Measurements from ENCODE around the gene NDUFB3. TPM values are rescaled to one million over a fixed set of nuclear protein-coding genes. Genes with fewer than 3 reads are reported as not detected.

The NDUFB3 gene
- total RNA-seq, 1 donor from 2014 or later, result 87.7 TPM

DNA sequence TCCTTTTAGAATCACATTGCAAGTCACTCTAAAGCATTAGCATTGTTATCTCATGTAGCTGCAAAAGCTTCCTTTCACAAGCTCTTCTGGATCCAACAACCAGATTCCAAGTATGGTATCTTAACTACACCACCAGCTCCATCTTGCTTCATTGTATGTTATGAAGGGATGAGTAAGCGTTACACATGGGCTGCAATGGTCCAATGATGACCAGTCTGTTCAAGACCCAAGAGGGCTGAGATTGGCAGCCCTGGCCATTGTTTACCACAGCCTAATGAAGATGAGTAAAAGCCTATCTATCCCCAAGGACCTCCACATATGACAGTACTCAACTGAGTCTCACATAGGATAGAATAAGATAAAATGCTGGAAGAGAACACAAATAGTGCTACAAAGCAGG lies 50.5 kb downstream of the NDUFB3 start:
- no peaks in the 10 kb centered on the region for H3K36me3 ChIP-seq (ENCODE audit: control insufficient read depth in 3 of 3, insufficient read depth in 3 of 3, low read length in 3 of 3)
- H3K4me3 ChIP-seq (ENCODE audit: low read length in 3 of 3), result peak overlapping the region; percentile 14 to 49 (median 28)
- no peaks in the 10 kb centered on the region for H3K27me3 ChIP-seq (ENCODE audit: control insufficient read depth in 3 of 3, insufficient read depth in 3 of 3, low read length in 3 of 3)
- no peak overlapping the region for H3K9ac ChIP-seq (ENCODE audit: low read depth in 1 of 3, low read length in 3 of 3)
- H3K4me1 ChIP-seq (ENCODE audit: control insufficient read depth in 3 of 3, insufficient read depth in 3 of 3, low read length in 3 of 3), result peaks cover 60 to 75% (median 68%) of the 10 kb centered on the region in 3 donors
- H3K9me3 ChIP-seq (ENCODE audit: control insufficient read depth in 3 of 3, low read length in 3 of 3), result no peaks in the 10 kb centered on the region
- peak overlapping the region; percentile 98 for H3K27ac ChIP-seq (ENCODE audit: low read depth, low read length)

- peaks cover 0 to 3% (median 2%) of the 10 kb centered on the region in 3 donors for H3K36me3 ChIP-seq (ENCODE audit: control insufficient read depth in 3 of 3, insufficient read depth in 3 of 3, low read length in 3 of 3)
- peak overlapping the region in 2 of 3 donors; percentile 13 to 59 for H3K4me3 ChIP-seq (ENCODE audit: low read length in 3 of 3)
- no peaks in the 10 kb centered on the region for H3K9me3 ChIP-seq (ENCODE audit: control insufficient read depth in 3 of 3, low read length in 3 of 3)
- H3K27me3 ChIP-seq (ENCODE audit: control insufficient read depth in 3 of 3, insufficient read depth in 3 of 3, low read length in 3 of 3), result no peaks in the 10 kb centered on the region
- H3K9ac ChIP-seq (ENCODE audit: low read depth in 1 of 3, low read length in 3 of 3), result peak overlapping the region; percentile 34 to 66 (median 55)
- peaks cover 79 to 86% (median 84%) of the 10 kb centered on the region in 3 donors for H3K4me1 ChIP-seq (ENCODE audit: control insufficient read depth in 3 of 3, insufficient read depth in 3 of 3, low read length in 3 of 3)
- peak overlapping the region; percentile 98 for H3K27ac ChIP-seq (ENCODE audit: low read depth, low read length)
Measured at GRCh38 chr2:201126308-201127151, 54.7 kb downstream of the NDUFB3 start.

DNA sequence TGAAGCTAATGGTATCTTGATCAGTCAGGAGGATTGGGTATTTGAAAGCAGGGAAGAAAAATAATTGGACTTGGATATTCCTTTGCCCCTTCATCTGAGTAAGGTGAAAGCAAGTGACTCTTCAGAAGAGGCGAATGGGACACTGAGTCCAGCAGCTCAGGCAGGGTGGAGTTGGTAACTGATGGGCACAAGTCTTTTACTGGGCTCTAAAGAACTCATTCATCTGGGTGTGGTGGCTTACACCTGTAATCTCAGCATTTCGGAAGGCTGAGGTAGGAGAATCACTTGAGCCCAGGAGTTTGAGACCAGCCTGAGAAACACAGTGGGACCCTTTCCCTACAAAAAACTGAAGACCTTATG lies 55.3 kb downstream of the NDUFB3 start:
- Histone ChIP-seq H3K4me1 (ENCODE audit: control insufficient read depth in 3 of 3, insufficient read depth in 3 of 3, low read length in 3 of 3) (peaks cover 80 to 86% (median 81%) of the 10 kb centered on the region in 3 donors), H3K9ac (ENCODE audit: low read depth in 1 of 3, low read length in 3 of 3) (peak overlapping the region; percentile 55 to 66 (median 59)), H3K36me3 (ENCODE audit: control insufficient read depth in 3 of 3, insufficient read depth in 3 of 3, low read length in 3 of 3) (peaks cover 0 to 5% (median 2%) of the 10 kb centered on the region in 3 donors), H3K9me3 (ENCODE audit: control insufficient read depth in 3 of 3, low read length in 3 of 3) (no peaks in the 10 kb centered on the region), H3K4me3 (ENCODE audit: low read length in 3 of 3) (peak overlapping the region; percentile 37 to 59 (median 55)), H3K27me3 (ENCODE audit: control insufficient read depth in 3 of 3, insufficient read depth in 3 of 3, low read length in 3 of 3) (no peaks in the 10 kb centered on the region), H3K27ac (ENCODE audit: low read depth, low read length) (peak overlapping the region; percentile 98)

GRCh38 chr2:201127570-201127969 lies 55.8 kb downstream of the NDUFB3 start:
- Histone ChIP-seq H3K27ac (ENCODE audit: low read depth, low read length) (peak overlapping the region; percentile 98), H3K9ac (ENCODE audit: low read depth in 1 of 3, low read length in 3 of 3) (peak overlapping the region; percentile 55 to 66 (median 59)), H3K36me3 (ENCODE audit: control insufficient read depth in 3 of 3, insufficient read depth in 3 of 3, low read length in 3 of 3) (peaks cover 0 to 5% (median 4%) of the 10 kb centered on the region in 3 donors), H3K9me3 (ENCODE audit: control insufficient read depth in 3 of 3, low read length in 3 of 3) (no peaks in the 10 kb centered on the region), H3K27me3 (ENCODE audit: control insufficient read depth in 3 of 3, insufficient read depth in 3 of 3, low read length in 3 of 3) (no peaks in the 10 kb centered on the region), H3K4me3 (ENCODE audit: low read length in 3 of 3) (peak overlapping the region; percentile 37 to 59 (median 55)), H3K4me1 (ENCODE audit: control insufficient read depth in 3 of 3, insufficient read depth in 3 of 3, low read length in 3 of 3) (peaks cover 77 to 82% (median 79%) of the 10 kb centered on the region in 3 donors)

- Histone ChIP-seq H3K27ac (ENCODE audit: low read depth, low read length) (peak overlapping the region; percentile 98), H3K9me3 (ENCODE audit: control insufficient read depth in 3 of 3, low read length in 3 of 3) (no peaks in the 10 kb centered on the region), H3K4me3 (ENCODE audit: low read length in 3 of 3) (peak overlapping the region in 1 of 3 donors; percentile 59), H3K9ac (ENCODE audit: low read depth in 1 of 3, low read length in 3 of 3) (peak overlapping the region in 1 of 3 donors; percentile 27), H3K27me3 (ENCODE audit: control insufficient read depth in 3 of 3, insufficient read depth in 3 of 3, low read length in 3 of 3) (no peaks in the 10 kb centered on the region), H3K4me1 (ENCODE audit: control insufficient read depth in 3 of 3, insufficient read depth in 3 of 3, low read length in 3 of 3) (peaks cover 76 to 82% (median 79%) of the 10 kb centered on the region in 3 donors), H3K36me3 (ENCODE audit: control insufficient read depth in 3 of 3, insufficient read depth in 3 of 3, low read length in 3 of 3) (peaks cover under 1 to 9% (median 8%) of the 10 kb centered on the region in 3 donors)
Measured at GRCh38 chr2:201128033-201128432, 56.2 kb downstream of the NDUFB3 start.

DNA sequence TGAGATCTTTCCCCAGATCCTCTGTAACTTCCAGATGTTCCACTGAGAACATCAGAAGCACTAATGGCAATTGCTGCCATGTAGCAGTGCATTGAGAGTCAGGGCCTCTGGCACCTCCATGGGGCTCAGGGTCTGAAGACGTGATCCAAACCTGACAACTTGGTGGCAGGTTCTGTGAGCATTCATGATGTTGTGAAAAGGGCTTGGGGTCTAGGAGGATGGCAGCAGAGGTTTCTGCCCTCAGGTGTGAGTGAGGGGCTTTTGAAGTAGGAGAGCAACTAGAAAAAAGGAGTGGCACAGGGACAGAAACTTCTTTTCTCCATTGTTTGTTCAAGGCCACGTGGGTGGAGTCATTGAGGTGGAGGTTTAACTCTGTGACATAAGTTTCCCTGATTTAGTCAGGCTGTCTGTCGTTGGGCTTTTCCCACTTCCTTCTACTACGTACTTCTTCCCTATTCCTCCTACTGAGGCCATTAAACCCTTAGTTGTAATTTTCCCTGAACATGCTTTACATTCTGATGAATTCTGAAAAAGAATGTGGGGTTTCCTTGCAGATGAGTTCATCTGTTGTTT lies 57.2 kb downstream of the NDUFB3 start:
- peak overlapping the region; percentile 98 for H3K27ac ChIP-seq (ENCODE audit: low read depth, low read length)
- H3K9me3 ChIP-seq (ENCODE audit: control insufficient read depth in 3 of 3, low read length in 3 of 3), result no peaks in the 10 kb centered on the region
- H3K36me3 ChIP-seq (ENCODE audit: control insufficient read depth in 3 of 3, insufficient read depth in 3 of 3, low read length in 3 of 3), result peaks cover 4 to 14% (median 13%) of the 10 kb centered on the region in 3 donors
- H3K27me3 ChIP-seq (ENCODE audit: control insufficient read depth in 3 of 3, insufficient read depth in 3 of 3, low read length in 3 of 3), result no peaks in the 10 kb centered on the region
- peaks cover 66 to 73% (median 73%) of the 10 kb centered on the region in 3 donors for H3K4me1 ChIP-seq (ENCODE audit: control insufficient read depth in 3 of 3, insufficient read depth in 3 of 3, low read length in 3 of 3)
- peak overlapping the region in 2 of 3 donors; percentile 45 to 56 for H3K4me3 ChIP-seq (ENCODE audit: low read length in 3 of 3)
- H3K9ac ChIP-seq (ENCODE audit: low read depth in 1 of 3, low read length in 3 of 3), result peak overlapping the region in 2 of 3 donors; percentile 13 to 25

- H3K27me3 ChIP-seq (ENCODE audit: control insufficient read depth in 3 of 3, insufficient read depth in 3 of 3, low read length in 3 of 3), result no peaks in the 10 kb centered on the region
- H3K4me3 ChIP-seq (ENCODE audit: low read length in 3 of 3), result peak overlapping the region in 2 of 3 donors; percentile 2 to 23
- peak overlapping the region; percentile 71 for H3K27ac ChIP-seq (ENCODE audit: low read depth, low read length)
- peaks cover 9 to 19% (median 18%) of the 10 kb centered on the region in 3 donors for H3K36me3 ChIP-seq (ENCODE audit: control insufficient read depth in 3 of 3, insufficient read depth in 3 of 3, low read length in 3 of 3)
- peak overlapping the region; percentile 14 to 47 (median 34) for H3K9ac ChIP-seq (ENCODE audit: low read depth in 1 of 3, low read length in 3 of 3)
- H3K9me3 ChIP-seq (ENCODE audit: control insufficient read depth in 3 of 3, low read length in 3 of 3), result no peaks in the 10 kb centered on the region
- H3K4me1 ChIP-seq (ENCODE audit: control insufficient read depth in 3 of 3, insufficient read depth in 3 of 3, low read length in 3 of 3), result peaks cover 51 to 63% (median 62%) of the 10 kb centered on the region in 3 donors
Measured at GRCh38 chr2:201130524-201131186, 58.9 kb downstream of the NDUFB3 start.

DNA sequence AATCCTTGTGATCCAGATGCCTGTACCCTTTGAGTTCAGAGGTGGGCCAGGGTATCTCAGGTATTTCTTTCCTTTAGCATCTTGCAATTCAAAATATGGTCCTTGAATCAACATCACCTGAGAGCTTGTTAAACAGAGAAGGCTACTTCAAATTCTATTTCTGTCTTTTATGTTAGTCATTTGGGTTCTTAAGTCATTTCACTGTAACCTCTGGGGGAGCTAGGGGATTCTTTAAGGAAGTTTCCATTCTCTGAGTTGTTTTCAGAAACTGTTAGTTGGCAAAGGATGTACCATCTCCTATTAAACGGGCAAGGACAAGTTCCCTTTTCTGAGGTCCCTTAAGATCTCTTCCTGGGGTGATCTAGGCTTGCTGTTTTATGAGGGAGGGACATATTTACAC lies 60.7 kb downstream of the NDUFB3 start:
- Histone ChIP-seq H3K9ac (ENCODE audit: low read depth in 1 of 3, low read length in 3 of 3) (no peak overlapping the region), H3K9me3 (ENCODE audit: control insufficient read depth in 3 of 3, low read length in 3 of 3) (no peaks in the 10 kb centered on the region), H3K4me3 (ENCODE audit: low read length in 3 of 3) (no peak overlapping the region), H3K4me1 (ENCODE audit: control insufficient read depth in 3 of 3, insufficient read depth in 3 of 3, low read length in 3 of 3) (peaks cover 34 to 61% (median 54%) of the 10 kb centered on the region in 3 donors), H3K27ac (ENCODE audit: low read depth, low read length) (peak overlapping the region; percentile 26), H3K27me3 (ENCODE audit: control insufficient read depth in 3 of 3, insufficient read depth in 3 of 3, low read length in 3 of 3) (no peaks in the 10 kb centered on the region), H3K36me3 (ENCODE audit: control insufficient read depth in 3 of 3, insufficient read depth in 3 of 3, low read length in 3 of 3) (peaks cover 25 to 37% (median 37%) of the 10 kb centered on the region in 3 donors)
